COR-L47 (cell line): ENCODE measurements around the gene WBP4.
A peak's percentile ranks its signal among the peaks of the same experiment; 100 is the strongest.

ENCODE experiments used
- DNase-seq: peaks from one replicate; lab custom pipeline; 2025; lab: John Stamatoyannopoulos, UW

WBP4 gene

DNA sequence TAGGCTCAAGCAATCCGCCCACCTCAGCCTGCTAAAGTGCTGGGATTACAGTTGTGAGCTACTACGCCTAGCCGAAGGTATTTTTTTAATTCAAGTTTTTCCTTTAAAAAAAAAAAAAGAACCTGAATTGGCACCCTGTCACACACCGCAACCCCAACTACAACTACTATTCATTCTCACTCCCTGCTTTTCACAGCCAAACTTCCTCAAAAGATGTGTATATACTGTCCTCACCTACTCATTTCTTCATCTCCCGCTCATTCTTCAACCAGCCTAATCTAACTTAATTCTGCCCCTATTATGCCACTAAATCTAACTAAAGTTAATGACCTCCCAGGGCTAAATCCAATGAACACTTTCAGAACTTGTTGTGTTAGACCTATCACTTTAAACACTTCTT lies 12.7 kb upstream of the WBP4 start:
- DNase-seq, result no peak

DNA sequence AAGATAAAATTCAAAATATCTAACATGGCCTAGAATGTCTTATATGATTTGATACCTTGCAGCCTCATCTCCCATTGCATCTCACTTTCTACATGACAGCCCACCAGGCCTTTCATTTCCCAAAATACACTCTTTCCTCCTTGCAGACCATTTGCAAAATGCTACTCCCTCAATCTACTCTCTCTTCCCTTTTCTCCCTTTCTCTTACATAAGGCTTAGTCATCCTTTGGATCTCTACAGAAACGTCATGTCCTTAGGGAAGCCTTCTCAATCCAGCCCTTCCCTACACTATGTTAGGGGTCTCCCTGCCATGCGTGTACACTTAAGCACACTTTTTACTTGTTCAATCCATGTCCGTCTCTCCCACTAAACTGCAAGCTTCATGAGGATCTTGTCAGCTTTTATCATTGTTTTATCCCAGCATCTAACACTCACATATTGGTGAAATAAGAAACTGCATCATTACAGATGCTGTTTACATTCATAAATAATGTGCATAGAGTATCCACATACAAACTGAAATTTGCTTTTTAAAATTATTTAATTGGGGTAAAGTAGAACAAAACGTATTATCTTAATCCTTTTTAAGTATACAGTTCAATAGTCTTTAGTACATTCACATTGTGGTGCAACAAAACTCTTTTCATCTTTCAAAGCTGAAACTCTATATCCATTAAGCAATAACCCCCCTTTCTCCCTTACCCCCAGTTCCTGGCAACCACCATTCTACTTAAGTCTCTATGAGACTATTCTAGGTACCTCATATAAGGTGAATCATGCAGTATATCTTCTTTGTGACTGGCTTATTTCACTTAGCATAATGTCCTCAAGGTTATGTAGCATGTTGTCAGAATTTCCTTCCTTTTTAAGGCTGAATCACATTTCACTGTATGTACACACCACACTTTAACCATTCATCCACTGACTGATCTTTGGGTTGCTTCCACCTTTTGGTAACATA lies 11.5 kb upstream of the WBP4 start:
- no peak for DNase-seq

DNA sequence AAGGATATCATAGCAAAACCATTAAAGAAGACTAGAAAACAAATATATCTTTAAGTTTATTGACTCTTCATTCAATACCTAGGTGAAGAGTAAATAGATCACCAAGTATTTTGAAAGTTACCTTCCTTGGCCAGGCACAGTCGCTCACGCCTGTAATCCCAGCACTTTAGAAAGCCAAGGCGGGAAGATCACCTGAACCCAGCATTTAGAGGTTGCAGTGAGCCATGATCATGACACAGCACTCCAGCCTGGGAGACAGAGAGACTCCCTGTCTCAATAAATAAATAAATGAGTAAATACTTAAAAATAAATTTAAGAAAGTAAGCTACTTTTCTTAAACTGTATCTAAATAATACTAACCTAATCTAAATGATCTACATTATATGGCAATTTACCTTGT lies 8.9 kb upstream of the WBP4 start:
- DNase-seq, result no peak

DNA sequence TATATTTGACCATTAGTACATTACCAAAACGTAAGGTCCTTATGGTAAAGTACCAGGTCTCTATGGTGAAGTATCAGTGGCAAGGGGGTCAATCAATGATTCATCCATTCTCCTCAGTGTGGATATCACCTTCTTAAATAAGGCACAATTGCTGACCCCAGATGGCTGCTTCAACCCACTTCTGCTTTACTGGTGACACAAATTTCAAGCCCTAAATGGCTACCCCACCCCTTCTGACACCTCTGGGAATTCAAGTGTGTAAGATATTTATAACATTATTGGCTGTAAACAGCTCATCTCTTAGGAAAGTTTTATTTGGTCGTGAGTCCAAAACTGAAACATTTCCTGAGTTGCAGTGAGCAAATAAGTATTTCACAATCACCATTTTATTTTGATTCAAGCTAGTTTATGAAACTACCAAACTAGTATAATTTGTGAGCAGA lies 7.9 kb upstream of the WBP4 start:
- DNase-seq, result no peak

GRCh38 chr13:41054212-41054877 lies 7.0 kb upstream of the WBP4 start:
- peak; percentile 36 for DNase-seq

DNA sequence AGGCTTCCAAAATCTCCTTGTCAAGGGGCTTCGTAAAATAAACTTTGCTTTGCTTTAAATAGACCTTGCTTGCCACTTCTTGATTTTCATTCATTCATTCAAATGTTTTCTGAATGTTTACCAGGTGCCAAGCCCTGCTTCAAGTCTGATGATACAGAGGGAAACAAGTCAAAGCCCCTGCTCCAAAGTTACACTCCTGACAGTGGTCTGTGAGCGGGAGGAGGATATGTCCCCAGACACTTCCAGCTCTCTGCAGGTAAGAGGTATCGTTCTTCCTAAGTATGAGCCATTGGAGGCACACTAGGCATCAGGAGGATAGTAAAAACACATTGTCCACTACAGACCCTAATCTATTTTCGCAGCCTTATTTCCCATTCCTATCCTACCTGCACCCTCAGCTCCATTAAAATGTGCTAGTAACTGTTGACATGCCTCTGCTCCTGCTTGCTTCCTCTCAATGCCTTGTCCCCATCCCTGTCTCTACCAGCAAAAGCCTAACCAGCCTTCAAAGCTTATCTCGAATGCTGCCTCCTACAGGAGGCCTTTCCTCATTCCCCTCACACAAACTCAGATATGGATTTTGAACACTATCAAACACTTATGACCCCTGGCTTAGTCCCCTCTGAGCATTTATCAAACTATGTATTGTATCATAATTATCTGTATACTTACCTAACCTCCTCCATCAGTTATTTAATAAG lies 6.2 kb upstream of the WBP4 start:
- no peak for DNase-seq

- no peak for DNase-seq
These were observed 5.1 kb upstream of the WBP4 start for GRCh38 chr13:41056194-41056593.

DNA sequence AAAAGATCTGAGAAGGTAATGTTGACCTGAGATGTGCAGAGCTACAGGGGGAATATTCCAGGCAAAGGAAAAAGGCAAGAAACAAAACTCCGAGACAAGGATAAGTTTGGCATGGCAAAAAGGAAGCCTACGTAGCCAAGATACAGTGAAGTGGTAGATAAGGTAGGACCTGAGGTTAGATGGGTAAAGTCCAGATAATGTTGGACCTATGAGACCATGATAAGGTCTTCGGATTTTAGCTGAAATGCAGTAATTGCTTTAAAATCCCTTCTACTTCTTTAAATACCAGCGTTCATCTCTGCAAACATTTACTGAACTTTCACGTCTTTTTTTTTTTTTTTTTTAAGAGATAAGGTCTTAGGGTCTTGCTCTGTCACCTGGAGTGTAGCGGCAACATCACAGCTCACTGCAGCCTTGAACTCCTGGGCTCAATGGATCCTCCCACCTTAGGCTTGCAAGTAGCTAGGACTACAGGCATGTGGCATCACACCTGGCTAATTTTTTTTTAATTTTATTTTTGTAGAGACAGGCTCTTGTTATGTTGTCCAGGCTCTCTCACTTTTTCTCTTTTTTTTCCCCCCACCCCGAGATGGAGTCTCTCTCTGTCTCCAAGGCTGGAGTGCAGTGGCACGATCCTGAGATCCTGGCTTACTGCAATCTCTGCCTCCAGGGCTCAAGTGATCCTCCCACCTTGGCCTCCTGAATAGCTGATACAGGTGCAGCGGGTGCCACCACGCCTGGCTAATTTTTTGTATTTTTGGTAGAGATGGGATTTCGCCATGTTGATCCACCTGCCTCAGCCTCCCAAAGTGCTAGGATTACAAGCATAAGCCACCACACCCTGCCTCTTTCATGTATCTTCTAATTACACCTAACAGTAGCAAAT lies 4.2 kb upstream of the WBP4 start:
- no peak for DNase-seq

GRCh38 chr13:41058295-41059070 lies 2.8 kb upstream of the WBP4 start:
- no peak for DNase-seq

DNA sequence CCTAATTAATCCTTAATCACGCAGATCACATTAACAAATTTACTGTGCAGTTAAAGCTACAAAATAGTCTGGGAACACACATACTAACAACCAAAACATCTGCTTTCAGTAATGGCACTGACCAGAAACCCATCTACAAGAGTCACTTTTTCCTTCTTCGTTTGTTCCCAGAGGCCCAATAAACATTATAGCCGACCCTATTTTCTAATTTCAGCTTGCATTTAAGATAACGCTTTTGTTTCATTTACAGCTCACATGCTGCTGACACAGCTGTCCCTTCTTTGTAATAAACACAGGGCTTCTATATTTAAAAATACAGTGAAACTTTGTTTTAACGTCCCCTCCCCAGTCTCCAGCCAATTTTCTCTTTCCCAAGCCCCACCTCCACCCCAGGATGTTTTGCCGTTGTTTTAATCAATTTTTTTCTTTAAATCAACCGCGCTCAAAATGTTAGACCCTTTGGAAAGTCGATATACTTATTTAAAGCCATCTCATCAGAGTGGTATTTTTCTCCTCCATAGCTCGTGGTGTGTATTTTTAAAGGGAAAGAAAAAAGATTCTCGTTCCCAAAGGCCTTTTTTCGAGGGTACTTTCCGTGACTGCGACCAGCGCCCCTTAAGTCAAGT lies 1.7 kb upstream of the WBP4 start:
- no peak for DNase-seq

DNA sequence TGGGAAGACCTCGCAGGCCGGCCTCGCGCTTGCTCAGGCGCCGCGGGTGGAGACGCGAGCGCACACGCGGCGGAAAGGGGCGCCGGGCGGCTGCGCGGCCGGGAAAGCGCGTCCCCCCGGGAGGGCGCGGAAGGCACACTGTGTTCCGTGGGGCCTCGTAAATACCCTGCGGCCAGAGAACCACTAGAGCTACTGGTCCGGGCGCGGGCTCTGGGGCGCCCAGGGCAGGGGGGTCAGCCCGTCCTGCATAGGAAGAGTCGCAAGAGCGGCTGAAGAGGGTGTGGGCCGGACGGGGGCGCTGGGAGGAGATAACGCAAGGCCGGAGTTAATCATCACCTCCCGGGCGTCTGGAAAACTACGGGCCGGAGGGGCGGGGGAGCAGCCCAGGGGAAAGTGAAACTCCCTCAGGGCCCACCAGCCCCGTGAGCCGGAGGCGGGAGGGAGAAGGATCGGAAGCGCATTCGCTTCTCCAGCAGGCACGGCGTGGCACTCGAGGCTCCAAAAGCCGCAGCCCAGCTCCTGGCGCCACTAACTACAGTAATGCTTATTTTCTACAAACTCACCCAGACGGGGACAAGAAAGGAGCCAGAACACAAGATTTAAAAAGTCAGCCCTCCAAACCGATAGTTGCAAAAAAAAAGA lies 1.1 kb upstream of the WBP4 start:
- peak; percentile 89 for DNase-seq

DNA sequence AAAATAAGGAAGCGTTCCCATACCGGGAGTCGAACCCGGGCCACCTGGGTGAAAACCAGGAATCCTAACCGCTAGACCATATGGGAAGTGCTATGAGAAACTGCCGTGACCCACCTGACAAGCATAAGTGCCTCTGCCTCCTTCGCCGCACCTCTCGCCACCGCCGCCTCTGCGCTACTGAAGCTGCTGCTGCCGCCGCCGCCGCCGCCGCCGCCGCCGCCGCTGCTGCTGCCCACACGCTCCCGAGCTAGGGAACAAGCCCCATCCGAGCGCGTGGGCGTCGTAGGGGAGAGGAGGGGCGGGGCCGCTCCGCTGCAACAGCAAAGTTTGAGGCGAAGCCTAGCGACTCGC lies 610 bp upstream of the WBP4 start:
- DNase-seq, result peak; percentile 82

DNA sequence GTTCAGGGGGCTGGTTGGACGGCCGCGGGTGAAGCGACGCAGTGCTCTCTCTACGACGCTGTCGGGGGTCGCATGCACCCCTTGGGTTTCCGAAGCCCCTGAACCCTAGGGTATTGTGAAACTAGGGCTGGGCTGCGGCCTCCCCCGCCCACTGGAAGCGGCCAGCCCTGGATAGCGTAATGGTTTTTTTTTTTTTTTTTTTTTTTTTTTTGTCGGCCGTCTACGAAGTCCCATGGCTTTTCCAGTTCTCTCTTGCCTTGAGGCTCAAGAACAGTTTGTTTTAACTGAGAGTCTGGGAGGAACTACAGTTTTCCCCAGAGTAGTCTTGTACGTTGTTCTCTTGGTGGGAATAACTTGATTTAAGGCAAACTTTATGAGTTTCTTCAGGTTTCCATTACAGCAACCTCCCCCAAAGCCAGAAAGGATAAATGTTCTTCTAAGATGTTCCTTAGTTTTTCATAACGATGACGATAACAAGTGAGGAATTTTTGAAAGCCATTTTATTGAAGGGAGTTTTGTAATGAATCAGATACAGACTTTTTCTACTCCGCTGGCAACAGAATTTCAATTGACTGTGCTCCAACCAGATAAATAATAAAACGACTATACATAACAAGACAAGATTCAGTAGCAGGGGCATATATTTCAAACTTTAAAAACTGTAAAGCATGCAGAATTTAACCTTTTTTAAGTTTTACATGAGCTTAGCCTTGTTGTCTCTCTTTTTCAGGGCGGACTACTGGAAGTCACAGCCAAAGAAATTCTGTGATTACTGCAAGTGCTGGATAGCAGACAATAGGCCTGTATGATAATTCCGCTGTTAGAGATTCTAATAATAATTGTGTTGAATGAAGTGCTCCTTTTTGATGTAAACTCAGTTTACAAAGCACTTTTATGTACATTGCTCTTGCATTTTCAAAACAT lies 867 bp downstream of the WBP4 start:
- no peak for DNase-seq

GRCh38 chr13:41064493-41064892 lies 3.2 kb downstream of the WBP4 start:
- DNase-seq, result no peak

GRCh38 chr13:41065078-41065477 lies 3.8 kb downstream of the WBP4 start:
- DNase-seq, result no peak

DNA sequence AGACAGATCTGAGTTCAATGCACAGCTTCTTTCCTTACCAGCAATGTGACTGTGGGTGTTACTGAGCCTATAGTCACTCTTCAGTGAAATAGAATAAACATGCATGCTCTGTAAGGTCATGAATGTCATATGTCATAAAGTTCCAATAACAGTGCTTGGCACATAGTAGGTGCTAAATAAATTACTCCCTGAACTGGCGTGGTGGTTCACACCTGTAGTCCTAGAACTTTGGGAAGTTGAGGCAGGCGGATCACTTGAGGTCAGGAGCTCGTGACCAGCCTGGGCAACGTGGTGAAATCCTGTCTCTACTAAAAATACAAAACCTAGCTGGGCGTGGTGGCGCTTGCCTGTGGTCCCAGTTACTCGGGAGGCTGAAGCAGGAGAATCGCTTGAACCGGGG lies 13.2 kb downstream of the WBP4 start:
- no peak for DNase-seq

- peak; percentile 70 for DNase-seq
These were observed 13.7 kb downstream of the WBP4 start for GRCh38 chr13:41075034-41075433.

- no peak for DNase-seq
These were observed 14.2 kb downstream of the WBP4 start for GRCh38 chr13:41075485-41075884.

DNA sequence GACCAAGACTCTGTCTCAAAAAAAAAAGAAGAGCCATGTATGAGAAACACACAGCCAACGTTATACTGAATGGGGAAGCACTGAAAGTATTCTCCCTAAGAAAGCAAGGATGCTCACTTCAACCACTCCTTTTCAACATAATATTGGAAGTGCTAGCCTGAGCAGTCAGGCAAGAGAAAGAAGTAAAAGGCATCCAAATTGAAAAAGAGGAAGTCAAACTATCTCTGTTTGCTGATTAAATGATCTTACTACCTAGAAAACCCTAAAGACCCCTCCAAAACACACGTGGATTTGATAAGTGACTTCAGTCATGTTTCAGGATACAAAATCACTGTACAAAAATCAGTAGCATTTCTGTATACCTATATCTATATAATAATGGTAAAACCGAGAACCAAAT lies 16.2 kb downstream of the WBP4 start:
- no peak for DNase-seq
